Endothelial cell of umbilical vein (primary cell): Measurements from ENCODE around the gene SLC6A1. TPM values are rescaled to one million over a fixed set of nuclear protein-coding genes. Genes with fewer than 3 reads are reported as not detected.

Experiments
- BruUV-seq: library from RNA; stranded (reverse); fragments of 400-500 nt; replicated peaks from 2 replicates; lab custom pipeline; 2021; lab: Mats Ljungman, UMichigan
- CTCF ChIA-PET: fragments of 300-600, 350-600 bp; sonication (Branson Sonifier 250); formaldehyde crosslinking; loops from one replicate; lab custom pipeline; 2021; ENCODE audit warnings: antibody characterized with exemption, inconsistent platforms; lab: Charles Lee
- POLR2A ChIA-PET: fragments of 300-600, 350-600 bp; sonication (Branson Sonifier 250); formaldehyde crosslinking; loops from one replicate; lab custom pipeline; 2021; ENCODE audit warnings: antibody characterized with exemption, inconsistent platforms; lab: Charles Lee
- DNase-seq: peaks from one replicate; pipeline ENCODE4 v3.0.0-alpha.2; 2011; ENCODE audit warnings: low read depth, low spot score
- FAIRE-seq: peaks from 2 replicates; lab custom pipeline; 2011; peaks lifted over from hg19 to GRCh38; lab: Jason Lieb, UNC
- H2AFZ ChIP-seq: 2 replicates; pipeline ENCODE4 v1.6.0; 2012; ENCODE audit warnings: low read depth, low read length, control low read depth, inconsistent platforms
- H3K27ac ChIP-seq: 2 replicates; pipeline ENCODE4 v1.5.1; 2011; ENCODE audit warnings: low read depth, mild to moderate bottlenecking, control low read depth, low read length, moderate library complexity; ENCODE audit not compliant: insufficient read depth
- H3K27me3 ChIP-seq, 2 experiments: 2 replicates each; pipeline versions ENCODE4 v1.6.0 to v1.6.1; 2011; ENCODE audit warnings: low read length in 2 of 2, mixed read lengths in 1 of 2; ENCODE audit not compliant: control insufficient read depth in 2 of 2, insufficient read depth in 2 of 2
- H3K36me3 ChIP-seq, 2 experiments: 2 replicates in 1 of 2; 3 replicates in 1 of 2; pipeline ENCODE4 v1.5.1; 2011; ENCODE audit warnings: low read length in 2 of 2, mild to moderate bottlenecking in 1 of 2, moderate library complexity in 1 of 2; ENCODE audit not compliant: control insufficient read depth in 2 of 2, insufficient read depth in 2 of 2; ENCODE audit errors: extremely low read depth in 1 of 2
- H3K4me1 ChIP-seq: 3 replicates; pipeline ENCODE4 v1.5.1; 2011; ENCODE audit warnings: mild to moderate bottlenecking, low read length; ENCODE audit not compliant: control insufficient read depth, insufficient read depth; ENCODE audit errors: extremely low read depth
- H3K4me2 ChIP-seq: 2 replicates; pipeline ENCODE4 v1.6.1; 2011; ENCODE audit warnings: low read length, control low read depth, mixed read lengths; ENCODE audit not compliant: insufficient read depth
- H3K4me3 ChIP-seq, 3 experiments: fragments of 200-600 bp in 1 of 3; sonication (generic), shearing (Covaris generic) in 1 of 3; replicated peaks in 1 of 3; 2 replicates each; pipeline ENCODE4 v1.5.1; 2011 to 2016; ENCODE audit warnings: control low read depth in 3 of 3, low read length in 3 of 3, mild to moderate bottlenecking in 2 of 3, inconsistent platforms in 1 of 3, low read depth in 1 of 3, moderate library complexity in 1 of 3; ENCODE audit not compliant: insufficient read depth in 1 of 3
- H3K79me2 ChIP-seq: 2 replicates; pipeline ENCODE4 v1.6.0; 2012; ENCODE audit warnings: low read length, inconsistent platforms; ENCODE audit not compliant: control insufficient read depth, insufficient read depth
- H3K9ac ChIP-seq: replicated peaks from 2 replicates; pipeline ENCODE3; 2011; ENCODE audit warnings: low read length, control low read depth; ENCODE audit not compliant: insufficient read depth; ENCODE audit errors: extremely low read depth
- H3K9me1 ChIP-seq: replicated peaks from 3 replicates; pipeline ENCODE4 v1.6.0; 2011; ENCODE audit warnings: mild to moderate bottlenecking, low read length; ENCODE audit not compliant: control insufficient read depth, insufficient read depth; ENCODE audit errors: extremely low read depth
- H3K9me3 ChIP-seq: replicated peaks from 2 replicates; pipeline ENCODE4 v1.5.1; 2012; ENCODE audit warnings: low read length, inconsistent platforms; ENCODE audit not compliant: control insufficient read depth, insufficient read depth
- H4K20me1 ChIP-seq: replicated peaks from 2 replicates; pipeline ENCODE3; 2011; ENCODE audit warnings: mild to moderate bottlenecking, low read length; ENCODE audit not compliant: control insufficient read depth, insufficient read depth; ENCODE audit errors: extremely low read depth
- EZH2 ChIP-seq: IDR thresholded peaks from 2 replicates; pipeline ENCODE4 v1.6.1; 2012; ENCODE audit warnings: borderline replicate concordance, low read depth, mild to moderate bottlenecking, moderate library complexity, low read length, inconsistent platforms; ENCODE audit not compliant: severe bottlenecking
- FOS ChIP-seq: IDR thresholded peaks from 2 replicates; pipeline ENCODE4 v1.6.1; 2011; ENCODE audit warnings: mild to moderate bottlenecking, low read length, moderate library complexity, borderline replicate concordance; ENCODE audit not compliant: insufficient read depth
- GATA2 ChIP-seq: IDR thresholded peaks from 2 replicates; pipeline ENCODE4 v1.7.0; 2011; ENCODE audit warnings: low read depth, mild to moderate bottlenecking, moderate library complexity, mixed read lengths, low read length; ENCODE audit not compliant: insufficient read length, insufficient read depth
- JUN ChIP-seq: IDR thresholded peaks from 2 replicates; pipeline ENCODE4 v1.6.1; 2011; ENCODE audit warnings: borderline replicate concordance, low read depth; ENCODE audit not compliant: insufficient read length, insufficient read depth
- MYC ChIP-seq: IDR thresholded peaks from one replicate; pipeline ENCODE4 v1.6.1; 2011; ENCODE audit warnings: mild to moderate bottlenecking, low read depth, low read length
- POLR2A ChIP-seq: IDR thresholded peaks from 2 replicates; pipeline ENCODE4 v1.6.1; 2012; ENCODE audit warnings: low read depth, mild to moderate bottlenecking, control low read depth, low read length
- POLR2AphosphoS5 ChIP-seq: IDR thresholded peaks from 2 replicates; pipeline ENCODE4 v1.6.1; 2012; ENCODE audit warnings: low read depth, mild to moderate bottlenecking, control low read depth, low read length, moderate library complexity; ENCODE audit not compliant: insufficient read depth
- dilution Hi-C: fragments of 300-500 bp; cut with MboI; formaldehyde crosslinking; loops from one replicate; pipeline ENCODE4 v1.15.0; 2019; ENCODE audit warnings: low sequenced_read_pairs; ENCODE audit not compliant: extremely low pct_ligation_motif_present
- intact Hi-C: fragments of 100-400 bp; cut with micrococcal nuclease; formaldehyde crosslinking; loops from one replicate; pipeline ENCODE4 v1.10.0; 2022
- polyA plus RNA-seq, 4 experiments: library from polyadenylated mRNA; depleted of rRNA in 3 of 4; stranded (reverse) in 3 of 4; unstranded in 1 of 4; fragments of >200 nt; gene quantifications; 2 replicates each; pipeline versions ENCODE4 v1.2.1 to v1.2.3, GENCODE V29; 2011 to 2012; ENCODE audit warnings: missing spikeins in 1 of 4
- total RNA-seq: library from RNA; stranded (reverse); gene quantifications from 2 replicates; pipeline ENCODE4 v1.2.3, GENCODE V29; 2021
- TF ChIP-seq, protein P1 (sequence below): IDR thresholded peaks from 2 replicates; pipeline ENCODE4 v1.6.1; 2011; ENCODE audit not compliant: insufficient read depth, insufficient read length
- TF ChIP-seq, protein P2 (sequence below), 2 donors: IDR thresholded peaks; 1 replicate in 1 of 2; 2 replicates in 1 of 2; pipeline ENCODE4 v1.5.1; 2011; ENCODE audit warnings: low read length in 2 of 2, mild to moderate bottlenecking in 2 of 2, moderate library complexity in 2 of 2, control low read depth in 1 of 2, inconsistent platforms in 1 of 2, low read depth in 1 of 2; ENCODE audit not compliant: insufficient read depth in 1 of 2; ENCODE audit errors: extremely low read depth in 1 of 2

The SLC6A1 gene
- total and polyA plus RNA-seq, 2 donors (not counting 3 experiments of a cell fraction or from before 2014, with no cell fraction given), result not detected

DNA sequence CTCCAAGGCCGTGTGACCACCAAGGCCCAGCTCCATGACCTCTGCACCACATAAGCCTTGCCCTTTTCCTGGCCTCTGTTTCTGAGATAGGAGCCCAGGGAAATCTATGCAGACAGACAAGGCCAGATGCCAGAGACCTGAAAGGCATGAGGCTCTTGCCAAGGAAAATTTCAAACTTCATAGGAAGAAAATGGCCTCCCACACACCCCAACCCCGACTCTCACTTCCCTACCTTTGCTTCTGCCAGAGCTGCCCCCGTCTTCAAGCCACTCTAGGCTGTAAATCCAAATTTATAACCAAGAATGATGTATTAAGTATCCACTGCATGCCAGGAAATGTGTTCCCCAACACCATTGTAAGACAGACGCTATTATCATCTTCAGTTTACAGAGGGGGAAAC, 96.3 kb downstream of the SLC6A1 start:
- Histone ChIP-seq H3K27ac (no peak overlapping the region), H3K4me3 (no peak overlapping the region), H3K9me3 (no peaks in the 10 kb centered on the region), H3K9me1 (no peaks in the 10 kb centered on the region), H3K79me2 (no peaks in the 10 kb centered on the region), H3K27me3 (no peaks in the 10 kb centered on the region), H4K20me1 (no peaks in the 10 kb centered on the region), H3K36me3 (no peaks in the 10 kb centered on the region), H3K4me1 (no peaks in the 10 kb centered on the region), H3K4me2 (no peak overlapping the region), H3K9ac (no peak overlapping the region), H2AFZ (no peak overlapping the region)
- ChIA-PET POLR2A (no interaction called here), CTCF (no interaction called here)
- BruUV-seq, result no TSS peak
- dilution Hi-C loops (no loop called here), intact Hi-C loops (no loop called here)
- no peak for DNase-seq
- TF ChIP-seq POLR2AphosphoS5 (no peak), MYC (no peak), POLR2A (no peak), GATA2 (no peak), EZH2 (no peak), JUN (no peak), FOS (no peak)
- TF ChIP-seq, protein P1, sequence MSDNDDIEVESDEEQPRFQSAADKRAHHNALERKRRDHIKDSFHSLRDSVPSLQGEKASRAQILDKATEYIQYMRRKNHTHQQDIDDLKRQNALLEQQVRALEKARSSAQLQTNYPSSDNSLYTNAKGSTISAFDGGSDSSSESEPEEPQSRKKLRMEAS, result no peak
- TF ChIP-seq, protein P2, sequence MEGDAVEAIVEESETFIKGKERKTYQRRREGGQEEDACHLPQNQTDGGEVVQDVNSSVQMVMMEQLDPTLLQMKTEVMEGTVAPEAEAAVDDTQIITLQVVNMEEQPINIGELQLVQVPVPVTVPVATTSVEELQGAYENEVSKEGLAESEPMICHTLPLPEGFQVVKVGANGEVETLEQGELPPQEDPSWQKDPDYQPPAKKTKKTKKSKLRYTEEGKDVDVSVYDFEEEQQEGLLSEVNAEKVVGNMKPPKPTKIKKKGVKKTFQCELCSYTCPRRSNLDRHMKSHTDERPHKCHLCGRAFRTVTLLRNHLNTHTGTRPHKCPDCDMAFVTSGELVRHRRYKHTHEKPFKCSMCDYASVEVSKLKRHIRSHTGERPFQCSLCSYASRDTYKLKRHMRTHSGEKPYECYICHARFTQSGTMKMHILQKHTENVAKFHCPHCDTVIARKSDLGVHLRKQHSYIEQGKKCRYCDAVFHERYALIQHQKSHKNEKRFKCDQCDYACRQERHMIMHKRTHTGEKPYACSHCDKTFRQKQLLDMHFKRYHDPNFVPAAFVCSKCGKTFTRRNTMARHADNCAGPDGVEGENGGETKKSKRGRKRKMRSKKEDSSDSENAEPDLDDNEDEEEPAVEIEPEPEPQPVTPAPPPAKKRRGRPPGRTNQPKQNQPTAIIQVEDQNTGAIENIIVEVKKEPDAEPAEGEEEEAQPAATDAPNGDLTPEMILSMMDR (IDR thresholded peaks at IDR 0.05; ENCODE audit: extremely low read depth in 1 of 2, insufficient read depth in 1 of 2, low read depth in 1 of 2, low read length in 2 of 2), result no peak
- no peak for FAIRE-seq

Other genes starting within 250 kb of the SLC6A1 start
- gene SLC6A11, start 176.5 kb upstream of the SLC6A1 start, total RNA-seq, result not detected in 2 replicates
- not detected in 2 replicates for gene SLC6A11, start 176.5 kb upstream of the SLC6A1 start, polyA plus RNA-seq
- 16.2 and 22.0 TPM in 2 replicates for gene HRH1, start 161.7 kb downstream of the SLC6A1 start, total RNA-seq
- 21.2 and 23.4 TPM in 2 replicates for gene HRH1, start 161.7 kb downstream of the SLC6A1 start, polyA plus RNA-seq